Stromal cell of bone marrow (primary cell): Measurements from ENCODE around the gene PTGS1.
"Not testable (repeated sequence)": the region's sequence is repeated elsewhere in the genome, so short reads cannot be mapped to it uniquely, and the experiment has no call there.

Source experiments
- DNase-seq: peaks from one replicate; pipeline ENCODE4 v3.0.0-alpha.2; 2012; ENCODE audit warnings: low read depth

Gene PTGS1

GRCh38 chr9:122398371-122398924 is 27.6 kb downstream of the PTGS1 start:
- no peak for DNase-seq

DNA sequence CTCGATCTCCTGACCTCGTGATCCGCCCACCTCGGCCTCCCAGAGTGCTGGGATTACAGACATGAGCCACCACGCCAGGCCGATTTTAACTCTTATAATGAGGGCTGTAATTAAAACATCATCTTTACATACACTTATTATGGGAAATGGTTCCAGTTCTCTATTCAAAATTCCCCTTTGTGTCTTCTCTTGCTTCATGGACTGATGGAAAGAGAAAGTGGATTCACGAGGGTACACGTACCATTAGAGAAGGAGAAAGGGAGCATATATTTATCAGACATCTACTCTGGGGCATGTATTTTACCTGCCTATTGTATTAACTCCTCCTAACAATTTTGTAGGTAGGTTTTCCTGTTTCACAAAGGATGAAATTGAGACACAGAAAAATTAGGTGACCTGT is 31.1 kb downstream of the PTGS1 start:
- DNase-seq: no peak

DNA sequence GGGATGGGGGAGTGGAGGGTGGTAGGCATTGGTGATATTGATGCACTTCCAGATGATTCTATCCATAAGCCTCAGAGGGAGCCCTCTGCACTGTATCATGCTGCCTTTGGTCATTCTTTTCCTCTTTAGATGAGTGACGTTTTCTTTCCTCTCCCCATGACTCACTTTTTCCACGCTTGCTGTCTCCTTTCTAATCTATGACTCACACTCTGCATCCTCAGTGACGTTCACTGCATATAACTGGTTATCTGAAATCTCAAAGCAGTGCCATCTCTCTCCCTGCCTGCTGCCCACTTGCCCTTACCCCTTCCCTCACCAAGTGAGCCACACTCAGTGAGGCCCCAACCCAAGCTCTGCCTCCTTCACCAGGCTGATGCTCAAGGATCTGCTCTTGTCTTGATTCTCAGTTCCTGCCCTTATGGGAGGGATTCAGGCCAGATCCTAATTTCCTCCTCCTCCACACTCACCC is 31.6 kb downstream of the PTGS1 start:
- peak; percentile 99 for DNase-seq

DNA sequence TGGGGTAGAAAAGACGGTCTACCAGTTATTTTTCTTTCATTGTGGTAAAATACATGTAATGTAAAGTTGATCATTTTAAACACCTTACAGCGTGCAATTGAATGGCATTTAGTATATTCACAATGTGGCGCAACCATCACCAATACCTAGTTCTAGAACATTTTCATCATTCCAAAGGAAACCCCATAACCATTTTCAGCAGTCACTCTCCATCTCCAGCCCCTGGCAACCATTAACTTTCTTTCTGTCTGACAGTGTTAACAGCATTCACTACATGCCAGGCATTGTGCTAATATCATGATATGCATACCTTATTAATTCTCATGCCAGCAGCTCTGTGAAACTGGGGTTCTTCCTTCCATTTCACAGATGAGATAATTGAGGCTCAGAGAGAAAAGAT is 32.0 kb downstream of the PTGS1 start:
- no peak for DNase-seq

DNA sequence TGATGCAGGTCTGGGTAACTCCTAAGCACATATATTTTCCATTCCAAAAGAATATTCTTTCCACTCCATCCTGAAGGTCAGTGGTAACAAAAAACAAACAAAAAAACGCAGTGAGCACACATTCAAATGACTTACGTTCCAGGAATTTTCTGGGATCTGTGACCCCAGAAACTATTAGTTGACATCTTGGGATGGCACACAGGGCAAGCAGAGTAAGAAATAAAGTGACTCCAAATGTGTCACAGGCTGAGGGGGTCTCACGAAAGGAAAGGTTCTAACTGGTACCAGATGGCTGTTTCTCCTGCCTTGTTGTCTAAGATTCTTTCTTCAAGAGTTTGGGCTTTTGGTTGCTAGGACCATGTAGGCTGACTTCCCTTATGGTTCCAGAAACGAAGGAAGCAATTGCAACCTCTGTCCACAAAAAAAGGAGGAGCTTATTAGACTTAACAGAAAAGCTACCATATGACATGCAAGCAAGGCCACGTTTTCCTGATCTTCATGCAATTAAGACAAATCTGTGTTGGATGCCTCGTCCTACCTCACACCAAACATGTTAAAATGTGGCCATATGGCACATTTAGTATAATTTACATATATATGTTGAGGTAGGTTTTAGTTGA is 32.7 kb downstream of the PTGS1 start:
- DNase-seq: no peak

- not testable (repeated sequence) for DNase-seq
These were observed 34.7 kb downstream of the PTGS1 start for GRCh38 chr9:122405304-122406069.

- no peak for DNase-seq
These were observed 35.5 kb downstream of the PTGS1 start for GRCh38 chr9:122406070-122406890.

DNA sequence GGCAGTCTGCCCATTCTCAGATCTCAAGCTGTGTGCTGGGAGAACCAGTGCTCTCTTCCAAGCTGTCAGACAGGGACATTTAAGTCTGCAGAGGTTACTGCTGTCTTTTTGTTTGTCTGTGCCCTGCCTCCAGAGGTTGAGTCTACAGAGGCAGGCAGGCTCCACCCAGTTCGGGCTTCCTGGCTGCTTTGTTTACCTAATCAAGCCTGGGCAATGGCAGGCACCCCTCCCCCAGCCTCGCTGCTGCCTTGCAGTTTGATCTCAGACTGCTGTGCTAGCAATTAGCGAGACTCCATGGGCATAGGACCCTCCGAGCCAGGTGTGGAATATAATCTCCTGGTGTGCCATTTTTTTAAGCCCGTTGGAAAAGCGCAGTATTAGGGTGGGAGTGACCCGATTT is 43.3 kb downstream of the PTGS1 start:
- DNase-seq: not testable (repeated sequence)

- DNase-seq: no peak
These were observed 47.2 kb downstream of the PTGS1 start for GRCh38 chr9:122418016-122418415.

- no peak for DNase-seq
These were observed 49.5 kb downstream of the PTGS1 start for GRCh38 chr9:122420315-122420714.

GRCh38 chr9:122425087-122425486 is 54.3 kb downstream of the PTGS1 start:
- no peak for DNase-seq

GRCh38 chr9:122426723-122427122 is 55.9 kb downstream of the PTGS1 start:
- DNase-seq: no peak

- DNase-seq: no peak
These were observed 71.7 kb downstream of the PTGS1 start for GRCh38 chr9:122442568-122442967.

DNA sequence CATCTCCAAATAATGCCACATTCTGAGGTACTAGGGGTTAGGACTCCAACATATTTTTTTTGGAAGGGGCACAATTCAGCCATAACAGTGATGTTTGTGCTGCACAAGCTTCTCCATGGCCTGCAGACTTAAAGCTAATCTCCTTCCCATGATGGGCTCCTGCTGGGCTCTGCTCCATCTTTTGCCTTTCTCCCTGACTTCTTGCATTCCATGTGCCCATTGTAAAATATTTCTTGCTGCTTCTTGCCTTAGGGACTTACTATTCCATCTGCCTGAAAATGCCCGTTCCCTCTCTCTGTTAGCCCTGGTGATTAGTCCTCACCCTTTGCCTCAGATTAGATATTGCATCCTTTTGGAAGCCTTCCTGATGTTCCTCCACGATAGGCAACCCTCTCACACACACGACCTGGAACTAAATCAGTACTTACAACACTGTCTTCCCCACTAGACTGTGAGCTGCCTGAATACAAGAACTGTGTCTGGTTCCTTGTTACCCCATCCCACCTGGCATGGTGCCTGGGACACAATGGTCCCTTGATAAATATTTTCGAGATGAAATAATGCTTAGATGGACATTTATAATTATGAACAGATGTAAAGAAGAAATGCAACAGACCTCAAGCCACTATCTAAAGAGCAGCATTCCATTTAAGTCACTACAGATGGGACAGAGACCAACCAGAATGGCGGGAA is 73.4 kb downstream of the PTGS1 start:
- peak; percentile 35 for DNase-seq
